SKM-1 (cell line): ENCODE measurements around the gene BORCS6.
"Not testable (repeated sequence)": the region's sequence is repeated elsewhere in the genome, so short reads cannot be mapped to it uniquely, and the experiment has no call there.

Experiments used
- DNase-seq: peaks from one replicate; lab custom pipeline; 2025; ENCODE audit not compliant: unreplicated experiment; lab: John Stamatoyannopoulos, UW

Gene BORCS6

DNA sequence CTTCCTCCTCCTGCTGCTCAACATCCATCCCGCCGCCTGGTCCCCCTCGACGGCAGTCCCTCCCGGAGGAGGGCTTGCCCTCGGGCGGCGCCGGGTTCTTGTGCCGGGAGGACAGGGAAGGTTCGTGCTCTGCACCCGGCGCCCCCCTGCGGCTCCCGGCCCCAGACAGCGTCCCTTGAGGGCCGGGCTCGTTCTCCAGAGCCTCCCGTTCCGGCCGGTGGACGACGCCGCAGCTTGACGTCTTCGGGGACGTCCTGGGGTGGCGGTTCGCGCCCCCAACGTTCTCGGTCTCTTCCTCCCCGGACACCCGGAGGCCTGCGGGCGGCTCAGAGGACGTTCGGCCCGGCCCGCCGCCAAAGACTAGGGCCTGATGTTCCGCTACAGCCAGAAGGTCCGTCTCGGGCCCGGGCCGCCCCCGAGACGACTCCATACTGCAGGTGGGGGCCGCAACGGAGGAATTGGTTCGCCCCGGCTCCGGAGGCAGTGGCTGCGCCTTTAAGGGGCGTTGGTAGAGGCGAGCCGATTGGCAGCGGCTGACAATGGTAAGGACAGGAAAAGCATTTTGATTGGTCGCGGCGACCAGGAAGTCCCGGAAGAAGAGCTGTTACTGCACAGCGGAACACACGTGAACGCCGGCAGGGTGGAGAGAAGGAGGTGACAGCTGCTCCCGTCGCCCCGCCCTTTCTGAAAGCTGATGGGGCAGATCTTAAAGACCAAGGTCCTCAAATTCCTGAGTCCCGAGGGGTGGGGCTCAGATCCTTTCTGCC lies at the start of gene BORCS6:
BORCS6 (minus strand) TSS at position 470 of the 767 bp plus-strand sequence; CDS start at position 430, 40 bp downstream.
- peak; percentile 76 for DNase-seq

DNA sequence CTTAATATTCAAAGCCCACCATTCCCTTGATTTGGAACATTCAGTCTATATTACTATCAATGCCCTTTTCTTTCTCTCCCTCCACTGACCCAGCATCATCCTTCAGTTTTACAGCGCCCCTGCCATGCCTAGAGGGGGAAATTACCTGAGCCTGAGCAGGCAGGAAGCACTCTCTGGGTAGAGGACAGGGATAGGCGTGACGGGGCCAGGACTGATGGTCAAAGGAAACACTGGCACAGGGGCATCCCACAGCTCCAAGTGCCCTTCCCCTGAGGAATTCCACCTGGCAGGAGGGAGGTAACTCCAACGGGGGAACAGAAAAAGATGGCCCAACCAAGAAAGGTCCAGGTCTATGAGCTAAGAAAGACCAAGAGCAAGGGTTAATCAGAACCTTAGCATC lies 47.9 kb upstream of the BORCS6 start:
- DNase-seq: no peak

DNA sequence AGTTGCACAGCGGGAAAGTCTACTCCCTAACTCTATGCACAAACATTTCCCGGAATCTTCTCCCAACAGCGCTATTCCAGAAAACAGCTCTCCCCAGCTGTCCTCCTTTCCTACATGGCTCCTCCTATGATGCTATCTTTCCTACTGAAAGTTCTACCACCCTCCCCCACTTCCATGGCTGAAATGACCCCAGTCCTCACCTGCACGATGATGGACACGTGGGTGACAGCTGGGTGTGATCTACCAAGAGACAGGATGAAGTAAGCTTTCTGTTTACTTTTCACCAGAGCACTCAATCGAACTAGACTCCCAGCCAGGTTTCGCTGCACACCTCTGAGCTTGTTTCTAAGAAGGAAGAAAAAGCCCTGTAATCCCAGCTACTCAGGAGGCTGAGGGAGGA lies 47.2 kb upstream of the BORCS6 start:
- no peak for DNase-seq

DNA sequence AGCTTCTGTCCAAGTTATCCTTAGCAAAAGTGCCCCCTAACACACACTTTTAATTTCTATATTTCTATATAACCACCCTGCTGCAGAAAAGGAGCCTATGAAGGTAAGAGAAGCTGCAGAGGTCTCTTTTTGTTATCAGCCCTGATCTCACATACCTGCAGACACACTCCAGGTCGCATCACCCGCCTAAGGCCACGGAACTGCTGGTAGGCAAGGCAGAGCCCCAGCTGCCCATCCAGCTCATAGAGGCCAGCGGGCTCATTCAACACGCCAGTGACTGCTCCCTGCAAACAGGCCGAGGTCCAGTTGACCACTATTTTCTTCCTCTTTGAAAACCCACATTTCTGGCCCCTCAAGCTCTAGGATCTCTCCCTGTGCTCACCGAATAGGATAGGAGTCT lies 45.7 kb upstream of the BORCS6 start:
- no peak for DNase-seq

DNA sequence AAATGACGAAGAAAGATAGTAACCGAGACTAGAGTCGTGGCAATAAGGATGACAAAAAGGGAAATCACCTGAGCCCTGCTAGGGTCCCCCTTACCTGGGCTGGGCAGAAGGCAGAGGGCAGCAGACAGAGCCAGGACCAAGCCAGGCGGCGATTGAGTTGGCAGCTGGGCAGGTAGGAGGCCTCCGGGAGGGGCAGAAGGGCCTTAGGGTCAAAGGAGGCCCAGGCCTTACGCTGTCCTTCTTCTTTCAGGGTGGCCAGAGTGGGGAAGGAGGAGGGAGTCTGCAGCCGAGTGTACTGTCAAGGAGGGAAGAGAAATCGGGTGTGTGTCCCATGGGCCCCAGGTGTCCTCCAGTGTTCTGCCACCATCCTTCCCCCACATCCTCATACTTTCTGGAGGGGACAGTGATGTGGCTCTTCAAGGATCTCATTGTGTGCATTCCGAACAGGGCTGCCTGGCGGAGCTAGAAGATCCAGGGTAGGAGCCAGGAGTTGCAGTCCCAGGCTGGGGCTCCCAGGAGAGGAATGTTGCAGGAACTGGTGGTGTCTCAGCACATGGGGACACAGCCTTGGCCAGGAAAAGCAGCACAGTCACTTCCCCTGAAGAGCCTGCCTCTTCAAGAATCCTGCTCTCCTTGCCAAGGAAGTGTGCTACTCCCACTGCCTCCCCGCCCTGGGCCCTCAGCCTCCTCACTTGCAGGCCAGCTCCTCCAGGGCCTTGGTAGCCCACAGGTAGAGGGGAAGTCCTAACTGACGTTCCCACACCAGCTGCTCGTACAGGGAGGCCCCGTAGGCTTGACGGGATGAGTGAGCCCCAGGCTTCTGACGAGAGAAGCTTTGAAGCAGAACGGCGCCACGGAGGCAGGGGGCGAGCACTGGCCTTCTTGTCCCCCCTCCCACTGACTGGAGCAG lies 44.6 kb upstream of the BORCS6 start:
- DNase-seq: no peak

DNA sequence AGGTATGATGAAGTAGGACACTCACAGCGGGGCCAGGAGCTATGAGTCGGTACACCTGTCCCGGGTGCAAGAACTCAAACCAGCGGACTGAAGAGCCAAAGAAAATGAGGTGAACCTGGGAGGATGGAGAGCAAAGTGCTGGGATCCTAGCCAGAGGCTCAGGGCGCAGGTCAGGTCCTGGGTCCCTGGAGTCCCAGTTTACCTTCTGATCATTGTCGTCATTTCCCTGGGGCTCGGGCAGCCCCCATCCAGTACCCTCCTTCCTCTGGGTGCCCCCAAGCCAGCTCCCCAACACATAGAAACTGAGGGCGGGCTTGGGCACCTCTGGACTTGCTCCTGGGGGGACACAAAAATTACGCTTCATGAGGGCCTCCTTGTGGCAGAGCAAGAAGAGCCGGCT lies 41.7 kb upstream of the BORCS6 start:
- no peak for DNase-seq

DNA sequence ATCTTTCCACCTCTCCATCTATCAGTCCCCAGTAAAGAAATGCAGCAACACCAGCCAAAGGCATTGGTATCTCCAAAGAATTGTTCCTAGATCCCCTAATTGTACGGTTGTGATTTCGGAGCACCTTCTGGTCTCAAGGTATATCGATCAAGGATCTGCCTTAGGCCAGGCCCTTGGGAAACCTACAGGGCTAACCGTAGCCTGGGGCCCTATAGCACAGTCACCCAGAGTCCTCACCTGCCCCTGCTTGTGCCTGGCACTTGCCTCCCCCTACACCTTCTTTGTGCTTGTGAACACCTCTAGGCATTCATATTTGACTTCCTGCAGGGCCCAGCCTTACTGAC lies 37.2 kb upstream of the BORCS6 start:
- no peak for DNase-seq

DNA sequence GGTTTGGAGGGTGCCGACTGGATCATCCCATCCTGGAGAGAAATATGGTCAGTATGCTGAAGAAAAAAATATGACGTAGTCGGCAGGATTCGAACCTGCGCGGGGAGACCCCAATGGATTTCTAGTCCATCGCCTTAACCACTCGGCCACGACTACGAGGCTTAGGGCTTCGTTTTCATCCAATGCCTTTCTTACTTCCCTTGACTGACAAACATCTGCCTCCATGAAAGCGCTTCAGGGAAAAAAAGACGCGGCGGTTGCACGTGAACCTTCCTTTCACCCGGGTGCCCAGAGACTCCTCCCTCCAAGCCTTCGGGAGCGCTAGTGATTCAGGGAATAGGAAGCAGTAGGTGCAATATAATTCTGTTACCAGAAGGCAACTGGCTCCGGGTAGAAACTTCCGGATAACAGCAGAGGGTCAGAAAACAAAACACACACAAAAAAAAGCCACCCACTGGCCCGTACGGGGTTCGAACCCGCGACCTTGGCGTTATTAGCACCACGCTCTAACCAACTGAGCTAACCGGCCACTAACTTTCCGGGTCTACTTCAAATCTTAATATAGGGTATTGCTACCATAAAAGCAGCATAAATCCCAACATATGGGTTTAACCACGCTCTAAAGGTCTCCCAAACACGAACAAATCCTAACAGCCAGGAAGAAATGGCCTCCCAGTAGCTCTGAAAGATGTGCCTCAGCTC lies 36.7 kb upstream of the BORCS6 start:
- DNase-seq: peak; percentile 21

DNA sequence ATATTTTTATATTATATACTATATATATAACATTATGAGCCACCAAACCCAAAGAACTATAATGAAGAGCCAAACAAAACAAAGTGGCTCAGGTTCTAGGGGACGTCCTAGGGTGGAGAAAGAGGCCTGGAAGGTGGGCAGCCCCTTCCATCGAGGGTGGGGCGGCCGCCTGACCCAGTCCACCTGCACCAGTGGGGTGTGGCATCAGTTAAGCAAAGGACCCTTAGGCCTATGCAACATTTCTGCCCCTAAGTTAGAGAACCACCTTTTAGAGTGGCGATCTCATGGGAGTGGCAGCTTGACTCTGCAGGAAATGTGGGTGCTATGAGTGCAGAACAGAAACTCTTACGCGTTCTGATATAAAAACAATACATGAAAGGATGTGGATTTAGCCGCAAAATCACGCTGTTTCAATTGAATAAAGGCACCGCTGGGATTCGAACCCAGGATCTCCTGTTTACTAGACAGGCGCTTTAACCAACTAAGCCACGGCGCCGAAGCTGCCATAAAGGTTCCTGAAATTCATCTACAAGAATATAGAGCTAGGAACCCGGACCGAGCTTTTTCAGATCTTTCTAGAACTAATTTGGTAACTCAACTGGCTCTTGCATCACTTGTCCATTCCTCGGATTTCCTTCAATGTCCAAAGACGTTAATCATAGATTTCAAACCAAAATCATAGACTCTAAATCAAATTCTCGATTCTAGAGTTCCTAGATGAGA lies 36.0 kb upstream of the BORCS6 start:
- peak; percentile 44 for DNase-seq

DNA sequence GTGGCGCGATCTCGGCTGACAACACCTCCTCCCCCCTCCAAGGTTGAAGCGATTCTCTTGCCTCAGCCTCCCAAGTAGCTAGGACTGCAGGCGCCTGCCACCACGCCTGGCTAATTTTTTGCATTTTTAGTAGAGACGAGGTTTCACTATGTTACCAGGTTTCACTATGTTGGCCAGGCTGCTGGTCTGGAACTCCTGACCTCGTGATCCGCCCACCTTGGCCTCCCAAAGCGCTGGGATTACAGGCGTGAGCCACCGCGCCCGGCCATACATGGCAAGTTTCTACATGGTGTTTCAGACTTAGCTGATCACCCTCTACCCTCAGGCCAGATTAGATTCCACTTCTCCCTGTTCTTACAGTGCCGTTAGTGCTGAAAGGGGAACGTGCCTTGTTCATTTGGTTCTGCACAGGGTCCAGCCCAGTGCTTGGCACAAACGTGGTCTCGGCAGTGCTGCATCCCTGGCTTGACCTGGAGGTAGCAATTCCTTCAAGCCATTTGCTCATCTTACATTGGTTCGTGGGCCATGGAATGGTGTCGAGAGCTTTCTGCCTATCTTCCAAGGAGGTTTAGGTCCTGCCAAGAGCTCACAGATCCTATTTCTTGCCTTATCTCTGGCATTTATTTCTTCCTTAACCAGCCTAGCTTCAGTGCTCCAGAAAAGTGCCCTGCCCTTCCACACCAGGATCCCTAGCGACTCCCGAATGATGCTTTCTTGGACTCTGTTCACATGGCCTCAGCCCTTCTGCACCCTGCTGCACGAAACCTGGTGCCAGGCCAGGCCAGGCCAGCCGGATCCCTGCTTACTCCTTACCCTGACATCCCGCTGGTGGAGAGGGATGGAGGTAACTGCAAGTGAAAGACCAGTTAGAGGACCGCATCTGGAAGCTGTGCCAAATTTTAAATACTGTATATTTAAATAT lies 35.2 kb upstream of the BORCS6 start:
- DNase-seq: no peak

DNA sequence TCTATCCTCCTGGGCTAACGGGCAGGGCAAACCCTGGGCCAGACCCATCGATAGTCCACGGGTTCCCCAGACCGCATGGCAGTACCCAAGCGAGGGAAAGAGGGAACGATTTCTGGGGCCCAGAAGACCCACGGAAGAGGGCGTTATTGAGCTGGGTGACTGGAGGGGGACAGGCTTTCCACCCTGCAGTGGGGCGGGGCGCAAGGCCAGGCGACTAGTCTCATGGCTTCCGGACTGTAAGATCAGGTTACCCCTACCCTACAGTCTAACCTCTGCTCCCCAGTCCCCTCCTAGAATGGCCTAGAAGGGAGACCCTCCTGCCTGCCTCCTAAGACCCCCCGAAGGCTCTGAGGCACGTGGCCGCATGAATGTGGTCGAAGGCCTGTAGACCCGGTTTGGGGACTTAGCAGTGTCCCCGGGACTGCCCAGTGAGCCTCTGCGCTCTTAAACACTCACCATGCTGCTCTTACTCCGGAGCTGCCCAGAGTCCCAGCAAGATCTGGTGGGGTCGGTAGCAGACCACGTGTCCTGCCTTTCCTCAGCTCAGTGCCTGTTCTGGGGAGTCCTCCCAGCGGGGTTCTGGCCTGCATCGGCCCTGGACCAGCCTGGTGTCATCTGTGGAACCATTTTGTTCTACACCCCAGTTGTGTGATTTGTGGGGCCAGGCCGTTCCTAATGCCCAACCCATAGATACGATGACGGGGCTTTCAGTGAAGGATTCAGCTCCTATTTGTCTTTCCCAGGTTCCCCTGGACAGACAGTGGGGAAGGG lies 33.6 kb upstream of the BORCS6 start:
- no peak for DNase-seq

DNA sequence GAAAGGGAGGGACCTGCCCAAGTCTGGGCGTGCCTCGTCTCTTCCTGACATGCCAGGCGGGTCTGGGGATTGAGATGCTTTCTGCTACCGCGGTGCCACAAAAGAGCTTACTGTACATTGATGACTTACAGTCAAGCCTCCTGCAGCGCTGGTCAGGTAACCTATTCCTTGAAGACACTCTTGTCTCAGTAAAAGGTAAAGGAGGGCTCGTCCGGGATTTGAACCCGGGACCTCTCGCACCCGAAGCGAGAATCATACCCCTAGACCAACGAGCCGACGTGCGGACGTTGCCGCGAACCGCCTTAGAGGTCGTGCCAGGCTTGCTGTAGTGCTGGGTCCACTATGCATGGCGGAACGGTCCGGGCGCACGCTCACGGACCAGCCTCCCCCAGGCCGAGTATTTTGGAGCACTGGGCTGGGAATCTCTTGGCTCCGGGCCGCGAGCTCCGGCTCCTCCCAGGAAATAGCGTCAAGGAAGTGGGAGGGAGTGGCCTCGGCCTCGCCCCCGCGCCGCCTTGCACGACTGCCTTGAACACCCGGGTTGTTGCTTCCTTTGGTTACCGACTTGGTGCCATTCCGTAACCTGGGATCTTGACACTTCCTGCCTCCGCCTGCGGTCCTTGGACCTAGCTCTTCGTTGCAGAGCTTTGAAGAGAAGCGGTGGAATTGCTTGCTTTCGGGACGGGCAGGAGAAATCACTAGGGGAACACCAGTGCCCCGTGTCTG lies 32.8 kb upstream of the BORCS6 start:
- DNase-seq: peak; percentile 23

DNA sequence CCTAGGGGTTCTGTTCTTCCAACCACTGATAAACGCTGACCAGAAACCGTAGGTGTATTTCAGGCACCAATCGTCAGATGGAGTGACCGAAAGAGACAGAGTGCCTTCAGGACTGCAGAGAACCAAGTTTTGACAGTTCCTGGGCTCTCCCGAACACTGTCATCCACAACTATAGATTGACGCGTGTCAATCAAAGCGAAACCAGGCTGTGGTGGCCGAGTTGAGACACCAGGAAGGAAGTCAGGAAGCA lies 32.3 kb upstream of the BORCS6 start:
- DNase-seq: no peak

DNA sequence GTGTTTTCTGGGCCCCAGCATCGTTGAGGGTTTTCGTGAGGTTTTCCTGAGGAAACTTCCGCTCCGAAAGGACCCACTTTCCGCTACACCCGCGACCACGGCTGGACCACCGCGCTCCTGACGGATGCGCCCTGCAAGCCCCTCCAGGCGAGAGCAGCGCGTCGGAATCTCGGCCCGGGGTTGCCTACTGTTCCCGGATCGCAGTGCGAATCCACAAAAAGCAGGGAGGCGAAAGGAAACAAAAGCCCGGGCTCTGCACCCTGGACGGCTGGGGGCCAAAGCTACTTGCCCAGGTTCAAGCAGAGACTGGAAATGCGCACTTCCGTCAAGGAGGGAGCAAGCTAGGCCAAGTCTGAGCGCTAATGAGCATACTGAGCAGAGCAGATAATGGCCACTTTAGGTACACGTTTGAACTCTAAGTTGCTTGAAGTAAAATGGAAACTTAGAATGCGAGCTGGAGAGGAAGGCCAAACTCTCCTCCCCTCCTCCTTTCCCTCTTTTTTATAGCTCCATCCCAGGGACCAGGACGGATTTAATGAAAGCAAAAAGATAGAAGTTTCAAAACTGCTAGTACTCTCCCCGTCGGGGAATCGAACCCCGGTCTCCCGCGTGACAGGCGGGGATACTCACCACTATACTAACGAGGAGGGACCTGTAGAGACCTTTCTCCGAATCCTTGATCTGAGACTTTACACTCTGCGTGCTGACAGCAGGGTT lies 31.8 kb upstream of the BORCS6 start:
- peak; percentile 34 for DNase-seq

DNA sequence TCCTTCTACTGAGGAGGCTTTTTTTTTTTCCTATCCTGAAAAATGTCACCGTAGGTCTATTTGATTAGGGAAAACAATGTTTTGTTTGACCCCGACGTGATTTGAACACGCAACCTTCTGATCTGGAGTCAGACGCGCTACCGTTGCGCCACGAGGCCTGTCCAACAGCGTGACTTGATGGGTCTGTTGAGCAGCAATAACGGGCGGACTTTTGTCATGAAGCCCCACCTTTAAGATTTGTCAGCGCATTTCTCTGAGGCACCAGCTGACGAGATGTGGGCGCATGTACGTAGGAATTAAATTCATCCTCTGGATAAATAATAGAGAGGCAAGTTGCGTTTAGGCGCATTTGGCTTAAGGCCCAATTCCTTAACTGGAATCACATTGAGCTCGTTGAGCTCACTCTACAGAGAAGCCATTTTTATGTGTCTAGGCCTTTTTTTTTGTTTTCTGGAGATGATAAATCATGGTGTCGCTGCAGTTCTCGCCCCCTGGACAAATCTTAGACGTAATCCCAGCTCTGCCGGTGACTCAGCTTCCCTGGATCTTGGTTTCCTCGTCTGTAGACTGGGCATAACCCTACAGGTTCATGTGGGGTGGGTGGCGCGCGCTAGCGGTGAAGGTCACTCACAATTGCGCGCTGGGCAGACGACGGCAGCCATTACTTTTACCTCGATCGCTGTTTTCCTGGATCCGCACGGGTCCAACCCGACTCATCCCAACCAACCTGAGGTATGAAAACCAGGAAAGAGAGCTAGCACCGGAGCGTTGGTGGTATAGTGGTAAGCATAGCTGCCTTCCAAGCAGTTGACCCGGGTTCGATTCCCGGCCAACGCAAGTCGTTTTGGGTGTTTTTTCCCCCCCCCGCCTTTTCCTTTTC lies 31.0 kb upstream of the BORCS6 start:
- DNase-seq: peak; percentile 36

DNA sequence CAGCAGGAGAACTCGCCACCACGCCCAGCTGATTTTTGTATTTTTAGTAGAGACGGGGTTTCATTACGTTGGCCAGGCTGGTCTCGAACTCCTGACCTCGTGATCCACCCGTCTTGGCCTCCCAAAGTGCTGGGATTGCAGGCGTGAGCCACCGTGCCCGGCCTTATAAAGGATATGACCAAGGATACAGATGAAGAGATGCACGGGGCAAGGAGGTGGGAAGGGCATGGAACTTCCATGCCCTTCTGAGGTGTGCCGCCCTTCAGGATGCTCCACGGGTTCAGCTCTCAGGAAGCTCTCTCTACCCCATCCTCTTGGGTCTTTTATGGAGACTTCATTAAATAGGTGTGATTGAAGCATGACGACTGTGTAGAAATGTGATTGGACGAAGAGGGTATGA lies 24.0 kb upstream of the BORCS6 start:
- DNase-seq: not testable (repeated sequence)
